ENCODE results near the gene CDH4. TPM values are rescaled to one million over a fixed set of nuclear protein-coding genes. Genes with fewer than 3 reads are reported as not detected.

CDH4 gene
- total RNA-seq, 2 donors from 2014 or later = not detected

DNA sequence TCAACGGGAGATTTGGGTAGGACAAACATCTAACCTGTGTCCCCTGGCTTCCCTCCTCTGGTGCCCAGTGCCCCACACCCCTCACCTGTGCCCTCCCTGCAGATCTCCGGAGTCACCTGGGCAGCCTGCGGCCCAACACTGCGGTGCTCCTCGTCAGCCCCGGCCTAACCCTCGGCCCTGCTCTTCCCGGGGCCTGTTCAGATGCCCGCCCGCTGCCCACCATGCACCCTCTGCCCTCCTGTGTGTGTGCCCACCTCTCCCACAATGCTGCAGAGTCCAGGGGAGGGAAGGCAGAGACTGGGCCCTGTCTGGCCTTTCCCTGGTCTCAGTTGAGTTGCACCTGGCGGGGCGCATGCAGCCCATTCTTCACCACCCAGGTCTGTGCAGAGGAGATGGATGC lies 349.3 kb downstream of the CDH4 start:
- Histone ChIP-seq H3K4me3 (no peak overlapping the region), H3K9me3 (peaks cover 9% of the 10 kb centered on the region), H3K4me1 (ENCODE audit: control insufficient read depth in 1 of 2, low read depth in 2 of 2) (no peaks in the 10 kb centered on the region), H3K36me3 (no peaks in the 10 kb centered on the region), H3K27ac (no peak overlapping the region), H3K27me3 (replicated peaks; ENCODE audit: insufficient read depth) (no peaks in the 10 kb centered on the region)
- ATAC-seq (ENCODE audit: insufficient number of reproducible peaks, low FRiP score, low read depth) (no peak), DNase-seq (ENCODE audit: low spot score) (no peak)
- TF ChIP-seq, protein P1, sequence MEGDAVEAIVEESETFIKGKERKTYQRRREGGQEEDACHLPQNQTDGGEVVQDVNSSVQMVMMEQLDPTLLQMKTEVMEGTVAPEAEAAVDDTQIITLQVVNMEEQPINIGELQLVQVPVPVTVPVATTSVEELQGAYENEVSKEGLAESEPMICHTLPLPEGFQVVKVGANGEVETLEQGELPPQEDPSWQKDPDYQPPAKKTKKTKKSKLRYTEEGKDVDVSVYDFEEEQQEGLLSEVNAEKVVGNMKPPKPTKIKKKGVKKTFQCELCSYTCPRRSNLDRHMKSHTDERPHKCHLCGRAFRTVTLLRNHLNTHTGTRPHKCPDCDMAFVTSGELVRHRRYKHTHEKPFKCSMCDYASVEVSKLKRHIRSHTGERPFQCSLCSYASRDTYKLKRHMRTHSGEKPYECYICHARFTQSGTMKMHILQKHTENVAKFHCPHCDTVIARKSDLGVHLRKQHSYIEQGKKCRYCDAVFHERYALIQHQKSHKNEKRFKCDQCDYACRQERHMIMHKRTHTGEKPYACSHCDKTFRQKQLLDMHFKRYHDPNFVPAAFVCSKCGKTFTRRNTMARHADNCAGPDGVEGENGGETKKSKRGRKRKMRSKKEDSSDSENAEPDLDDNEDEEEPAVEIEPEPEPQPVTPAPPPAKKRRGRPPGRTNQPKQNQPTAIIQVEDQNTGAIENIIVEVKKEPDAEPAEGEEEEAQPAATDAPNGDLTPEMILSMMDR (IDR thresholded peaks at IDR 0.05) = no peak

DNA sequence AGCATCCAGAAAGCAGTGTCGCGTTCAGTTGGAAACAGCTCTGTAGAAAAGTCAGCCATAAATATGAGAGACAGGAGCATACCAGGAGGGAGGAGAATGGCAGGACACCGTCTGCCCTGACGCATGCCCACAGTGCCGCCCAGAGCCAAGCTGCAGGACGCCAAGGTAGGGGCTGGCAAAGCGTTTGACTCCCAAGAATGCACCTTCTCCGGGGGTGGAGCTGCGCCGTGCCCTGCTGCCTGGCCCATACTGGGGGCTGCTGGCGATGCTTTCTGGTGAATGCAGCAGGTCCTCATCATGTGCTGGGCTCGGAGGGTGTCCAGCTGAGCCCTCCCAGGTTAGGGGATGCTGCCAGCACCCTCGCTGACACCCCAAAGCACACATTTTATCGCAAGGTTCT lies 349.8 kb downstream of the CDH4 start:
- H3K36me3 ChIP-seq = no peaks in the 10 kb centered on the region
- peaks cover 4% of the 10 kb centered on the region for H3K9me3 ChIP-seq
- ATAC-seq (ENCODE audit: insufficient number of reproducible peaks, low FRiP score, low read depth) = no peak
- no peak overlapping the region for H3K4me3 ChIP-seq
- H3K27me3 ChIP-seq (replicated peaks; ENCODE audit: insufficient read depth) = no peaks in the 10 kb centered on the region
- DNase-seq (ENCODE audit: low spot score) = no peak
- no peak overlapping the region for H3K27ac ChIP-seq
- TF ChIP-seq, protein P1 (IDR thresholded peaks at IDR 0.05) = no peak
- no peaks in the 10 kb centered on the region for H3K4me1 ChIP-seq (ENCODE audit: control insufficient read depth in 1 of 2, low read depth in 2 of 2)

DNA sequence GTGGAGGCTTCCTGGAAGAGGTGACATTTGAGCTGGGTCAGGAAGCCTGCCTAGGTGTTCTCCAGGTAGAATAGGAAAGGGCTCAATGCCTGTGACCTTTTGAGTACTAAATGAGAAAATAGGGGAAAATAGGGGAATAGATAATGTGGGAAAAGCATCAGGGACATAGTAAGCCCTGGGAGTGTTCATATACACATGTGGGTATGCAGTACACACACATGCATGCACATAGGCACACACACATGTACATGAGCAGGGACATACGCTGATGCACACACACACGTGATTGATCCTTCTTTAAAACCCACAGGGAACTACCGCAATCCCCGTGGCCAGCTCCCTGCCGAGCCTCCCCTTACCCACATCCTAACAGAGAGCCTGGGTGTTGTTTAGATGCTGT lies 351.7 kb downstream of the CDH4 start:
- H3K4me3 ChIP-seq = no peak overlapping the region
- H3K27me3 ChIP-seq (replicated peaks; ENCODE audit: insufficient read depth) = no peaks in the 10 kb centered on the region
- H3K9me3 ChIP-seq = no peaks in the 10 kb centered on the region
- no peaks in the 10 kb centered on the region for H3K36me3 ChIP-seq
- no peaks in the 10 kb centered on the region for H3K4me1 ChIP-seq (ENCODE audit: control insufficient read depth in 1 of 2, low read depth in 2 of 2)
- H3K27ac ChIP-seq = no peak overlapping the region
- DNase-seq (ENCODE audit: low spot score) = no peak
- no peak for ATAC-seq (ENCODE audit: insufficient number of reproducible peaks, low FRiP score, low read depth)
- TF ChIP-seq, protein P1 (IDR thresholded peaks at IDR 0.05) = no peak

DNA sequence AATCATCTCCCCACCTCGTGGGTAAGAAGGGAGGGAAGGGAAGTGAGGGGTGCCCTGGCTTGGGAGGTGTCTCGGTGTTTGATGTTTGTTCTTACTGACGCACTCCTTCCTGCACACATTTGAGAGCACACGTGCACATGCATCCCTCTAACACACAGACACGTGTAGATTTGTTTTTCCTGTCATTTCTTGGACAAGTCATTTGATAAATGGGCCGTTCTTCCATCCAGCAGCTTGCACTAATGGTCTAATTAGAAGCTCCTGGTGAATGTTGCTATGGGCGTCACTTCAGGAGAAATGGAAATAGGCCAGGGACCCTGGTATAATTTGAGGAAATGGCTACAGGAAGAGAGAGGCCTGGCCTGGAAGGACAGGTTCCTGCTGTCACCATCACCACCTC lies 352.5 kb downstream of the CDH4 start:
- no peak overlapping the region for H3K27ac ChIP-seq
- no peak for ATAC-seq (ENCODE audit: insufficient number of reproducible peaks, low FRiP score, low read depth)
- H3K4me1 ChIP-seq (ENCODE audit: control insufficient read depth in 1 of 2, low read depth in 2 of 2) = no peaks in the 10 kb centered on the region
- TF ChIP-seq, protein P1 (IDR thresholded peaks at IDR 0.05) = no peak
- no peak for DNase-seq (ENCODE audit: low spot score)
- no peaks in the 10 kb centered on the region for H3K36me3 ChIP-seq
- no peaks in the 10 kb centered on the region for H3K9me3 ChIP-seq
- no peaks in the 10 kb centered on the region for H3K27me3 ChIP-seq (replicated peaks; ENCODE audit: insufficient read depth)
- no peak overlapping the region for H3K4me3 ChIP-seq

DNA sequence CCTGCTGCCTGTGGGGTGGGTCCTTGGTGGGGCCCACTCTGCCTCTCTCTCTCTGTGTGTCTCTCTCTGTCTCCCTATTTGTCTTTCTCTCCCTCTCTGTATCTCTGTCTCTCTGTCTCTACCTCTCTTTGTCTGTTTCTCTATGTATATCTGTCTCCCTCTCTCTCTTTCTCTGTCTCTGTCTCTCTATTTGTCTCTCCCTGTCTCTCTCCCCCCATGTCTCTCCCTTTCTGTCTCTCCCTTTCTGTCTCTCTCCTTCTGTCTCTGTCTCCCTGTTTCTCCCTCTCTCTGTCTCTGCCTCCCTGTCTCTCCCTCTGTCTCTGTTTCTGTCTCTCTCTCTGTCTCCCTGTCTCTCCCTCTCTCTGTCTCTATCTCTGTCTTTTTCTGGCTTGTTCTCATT lies 353.2 kb downstream of the CDH4 start:
- DNase-seq (ENCODE audit: low spot score) (no peak), ATAC-seq (ENCODE audit: insufficient number of reproducible peaks, low FRiP score, low read depth) (no peak)
- no peaks in the 10 kb centered on the region for H3K36me3 ChIP-seq
- H3K27me3 ChIP-seq (replicated peaks; ENCODE audit: insufficient read depth) = no peaks in the 10 kb centered on the region
- no peaks in the 10 kb centered on the region for H3K4me1 ChIP-seq (ENCODE audit: control insufficient read depth in 1 of 2, low read depth in 2 of 2)
- H3K9me3 ChIP-seq = no peaks in the 10 kb centered on the region
- H3K4me3 ChIP-seq = no peak overlapping the region
- TF ChIP-seq, protein P1 (IDR thresholded peaks at IDR 0.05) = no peak
- no peak overlapping the region for H3K27ac ChIP-seq
